Mucosa of gallbladder (tissue), 1 donor: ENCODE measurements around the gene CAVIN1. TPM values are rescaled to one million over a fixed set of nuclear protein-coding genes. Genes with fewer than 3 reads are reported as not detected.
"Not testable (repeated sequence)": the region's sequence is repeated elsewhere in the genome, so short reads cannot be mapped to it uniquely, and the experiment has no call there.

Experiments
- DNase-seq: peaks from one replicate; pipeline ENCODE4 v3.0.0-alpha.2; 2020; ENCODE audit warnings: low spot score
- total RNA-seq: library from RNA; stranded (reverse); gene quantifications from one replicate; pipeline ENCODE4 v1.2.1, GENCODE V29; 2021
- donor health status: DM: no; HTN: no; CAD: no.

Gene CAVIN1
- total RNA-seq, 1 donor from 2014 or later = 273 TPM

GRCh38 chr17:42405963-42406495 lies 17.0 kb downstream of the CAVIN1 start:
- DNase-seq = peak; percentile 81

- no peak for DNase-seq
These were observed 18.0 kb downstream of the CAVIN1 start for GRCh38 chr17:42405076-42405475.

- DNase-seq = no peak
These were observed 18.6 kb downstream of the CAVIN1 start for GRCh38 chr17:42404326-42405055.

GRCh38 chr17:42403150-42403549 lies 19.9 kb downstream of the CAVIN1 start:
- no peak for DNase-seq

- no peak for DNase-seq
These were observed 20.9 kb downstream of the CAVIN1 start for GRCh38 chr17:42402117-42402516.

GRCh38 chr17:42400844-42401375 lies 22.1 kb downstream of the CAVIN1 start:
- DNase-seq = not testable (repeated sequence)

- DNase-seq = no peak
These were observed 22.9 kb downstream of the CAVIN1 start for GRCh38 chr17:42399948-42400843.

- DNase-seq = no peak
These were observed 23.9 kb downstream of the CAVIN1 start for GRCh38 chr17:42399121-42399520.

- DNase-seq = not testable (repeated sequence)
These were observed 27.5 kb downstream of the CAVIN1 start for GRCh38 chr17:42395601-42396000.

- DNase-seq = no peak
These were observed 28.2 kb downstream of the CAVIN1 start for GRCh38 chr17:42394838-42395237.

- DNase-seq = no peak
These were observed 30.2 kb downstream of the CAVIN1 start for GRCh38 chr17:42392692-42393415.

GRCh38 chr17:42391439-42391838 lies 31.6 kb downstream of the CAVIN1 start:
- not testable (repeated sequence) for DNase-seq

- DNase-seq = no peak
These were observed 33.2 kb downstream of the CAVIN1 start for GRCh38 chr17:42389899-42390298.

GRCh38 chr17:42389135-42389417 lies 34.0 kb downstream of the CAVIN1 start:
- DNase-seq = no peak

- peak; percentile 100 for DNase-seq
These were observed 34.5 kb downstream of the CAVIN1 start, which contains the start of gene STAT3 for GRCh38 chr17:42388381-42389134. Gene STAT3, minus strand, starts transcription at chr17:42388442. Its CDS starts 39,926 bp downstream, at chr17:42348516.

- peak; percentile 23 for DNase-seq
These were observed 35.2 kb downstream of the CAVIN1 start for GRCh38 chr17:42387661-42388380.

GRCh38 chr17:42386777-42387657 lies 36.0 kb downstream of the CAVIN1 start:
- no peak for DNase-seq

GRCh38 chr17:42381898-42382297 lies 41.2 kb downstream of the CAVIN1 start:
- DNase-seq = no peak

GRCh38 chr17:42380935-42381334 lies 42.1 kb downstream of the CAVIN1 start:
- no peak for DNase-seq
